Measurements from ENCODE around the gene RPS16. TPM values are rescaled to one million over a fixed set of nuclear protein-coding genes. Genes with fewer than 3 reads are reported as not detected.

The RPS16 gene
- total RNA-seq, 2 donors from 2014 or later, result 1,698 to 1,720 TPM

DNA sequence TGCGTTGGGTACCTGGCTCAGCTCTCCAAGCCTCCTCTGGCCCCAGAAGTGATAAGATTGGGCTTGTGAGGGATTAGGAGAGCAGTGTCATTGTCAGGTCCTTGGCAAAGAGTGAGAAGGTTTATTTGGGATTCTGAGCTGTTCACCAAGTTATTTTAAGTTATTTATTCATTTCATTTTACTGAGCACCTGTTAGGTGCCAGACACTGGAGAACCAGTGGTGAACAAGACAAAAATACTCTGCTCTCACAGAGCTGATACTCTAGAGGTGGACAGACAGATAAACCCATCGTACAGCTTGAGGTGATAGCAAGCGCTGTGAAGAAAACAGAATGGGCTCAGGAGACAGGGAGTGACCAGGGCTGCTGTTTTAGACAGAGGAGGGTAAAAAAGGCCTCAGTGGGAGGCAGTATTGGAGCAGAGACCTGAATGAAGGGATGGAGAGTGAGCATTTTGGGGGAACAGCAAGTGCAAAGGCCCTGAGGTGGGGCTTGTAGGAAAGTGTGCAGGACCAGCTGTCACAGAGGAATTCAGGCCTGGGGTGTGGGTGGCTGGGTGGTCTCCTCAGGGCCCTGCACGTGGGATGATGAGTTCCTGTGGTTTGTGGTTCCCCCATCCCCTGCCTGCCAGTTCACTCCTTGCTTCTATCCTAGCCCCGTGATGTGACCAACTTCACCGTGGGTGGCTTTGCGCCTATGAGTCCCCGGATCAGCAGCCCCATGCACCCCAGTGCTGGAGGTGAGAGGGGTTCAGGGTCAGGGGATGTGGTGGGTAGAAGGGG lies 36.2 kb upstream of the RPS16 start:
- TF ChIP-seq, protein P1, sequence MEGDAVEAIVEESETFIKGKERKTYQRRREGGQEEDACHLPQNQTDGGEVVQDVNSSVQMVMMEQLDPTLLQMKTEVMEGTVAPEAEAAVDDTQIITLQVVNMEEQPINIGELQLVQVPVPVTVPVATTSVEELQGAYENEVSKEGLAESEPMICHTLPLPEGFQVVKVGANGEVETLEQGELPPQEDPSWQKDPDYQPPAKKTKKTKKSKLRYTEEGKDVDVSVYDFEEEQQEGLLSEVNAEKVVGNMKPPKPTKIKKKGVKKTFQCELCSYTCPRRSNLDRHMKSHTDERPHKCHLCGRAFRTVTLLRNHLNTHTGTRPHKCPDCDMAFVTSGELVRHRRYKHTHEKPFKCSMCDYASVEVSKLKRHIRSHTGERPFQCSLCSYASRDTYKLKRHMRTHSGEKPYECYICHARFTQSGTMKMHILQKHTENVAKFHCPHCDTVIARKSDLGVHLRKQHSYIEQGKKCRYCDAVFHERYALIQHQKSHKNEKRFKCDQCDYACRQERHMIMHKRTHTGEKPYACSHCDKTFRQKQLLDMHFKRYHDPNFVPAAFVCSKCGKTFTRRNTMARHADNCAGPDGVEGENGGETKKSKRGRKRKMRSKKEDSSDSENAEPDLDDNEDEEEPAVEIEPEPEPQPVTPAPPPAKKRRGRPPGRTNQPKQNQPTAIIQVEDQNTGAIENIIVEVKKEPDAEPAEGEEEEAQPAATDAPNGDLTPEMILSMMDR (IDR thresholded peaks at IDR 0.05), result no peak
- H3K4me1 ChIP-seq, result no peaks in the 10 kb centered on the region
- no peaks in the 10 kb centered on the region for H3K9me3 ChIP-seq
- H3K9ac ChIP-seq (ENCODE audit: low read depth in 2 of 2, low read length in 2 of 2), result no peak overlapping the region
- no peak for DNase-seq
- no peak overlapping the region for H3K27ac ChIP-seq
- H3K36me3 ChIP-seq, result peaks cover 15% of the 10 kb centered on the region
- H3K4me3 ChIP-seq, result no peak overlapping the region
- intact Hi-C loops (cut with DNase I), result loop anchor here (5.0 kb wide), 1 partner anchor 60 kb away; the partner anchor contains the start of gene EID2B
- H3K27me3 ChIP-seq, result no peaks in the 10 kb centered on the region

DNA sequence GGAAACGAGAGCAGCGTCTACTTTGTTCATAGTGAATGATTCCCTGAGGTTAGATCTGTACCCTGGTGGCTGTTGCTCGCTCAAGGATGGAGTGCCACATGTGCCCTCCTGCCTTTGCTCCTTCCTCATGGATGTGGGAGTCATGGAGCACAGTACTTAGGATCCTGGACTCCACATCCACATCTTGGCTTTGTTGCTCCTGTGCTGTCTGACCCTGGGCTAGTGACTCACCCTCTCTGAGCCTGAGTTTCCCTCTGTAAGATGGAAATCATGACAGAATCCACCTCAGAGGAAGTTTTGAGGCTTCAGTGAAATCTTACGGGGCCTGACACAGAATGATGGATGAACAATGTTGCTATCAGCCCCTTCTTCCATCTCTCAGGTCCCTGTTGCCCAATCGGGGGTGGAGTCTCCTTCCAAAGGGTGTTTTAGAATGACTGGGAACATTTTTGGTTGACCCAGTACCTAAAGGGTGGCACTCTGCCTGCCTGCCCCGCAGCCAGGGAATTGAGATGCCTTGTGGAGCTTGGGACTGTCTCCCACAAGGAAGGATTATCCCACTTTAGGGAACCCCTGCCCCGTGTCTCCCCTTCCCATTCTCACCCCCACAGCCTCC lies 35.1 kb upstream of the RPS16 start:
- no peaks in the 10 kb centered on the region for H3K9me3 ChIP-seq
- TF ChIP-seq, protein P1 (IDR thresholded peaks at IDR 0.05), result no peak
- no peak overlapping the region for H3K4me3 ChIP-seq
- intact Hi-C loops (cut with DNase I), result loop anchor here (5.0 kb wide), 1 partner anchor 61 kb away; the partner anchor contains the start of gene EID2B
- no peak overlapping the region for H3K27ac ChIP-seq
- no peak for DNase-seq
- H3K27me3 ChIP-seq, result no peaks in the 10 kb centered on the region
- no peaks in the 10 kb centered on the region for H3K4me1 ChIP-seq
- no peak overlapping the region for H3K9ac ChIP-seq (ENCODE audit: low read depth in 2 of 2, low read length in 2 of 2)
- H3K36me3 ChIP-seq, result peaks cover 21% of the 10 kb centered on the region

DNA sequence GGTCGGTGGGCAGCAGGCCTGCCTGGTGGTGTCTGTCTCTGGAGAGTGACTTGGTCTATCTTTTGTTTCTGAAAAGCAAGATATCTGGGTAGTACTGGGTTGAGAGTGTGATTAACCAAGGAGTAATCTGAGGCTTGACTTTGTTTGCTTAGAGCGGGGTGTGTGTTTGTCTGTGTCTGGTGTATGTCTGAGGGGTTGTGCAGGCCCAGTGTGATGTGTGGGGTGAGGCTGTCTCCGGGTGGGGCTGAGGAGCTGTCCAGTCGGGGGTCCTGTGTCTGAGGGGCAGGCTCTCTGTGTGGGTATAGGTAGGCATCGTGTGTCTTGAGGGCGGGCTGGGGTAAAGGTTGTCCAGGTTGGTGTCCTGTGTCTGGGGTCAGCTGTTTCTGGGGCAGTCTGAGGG lies 33.8 kb upstream of the RPS16 start:
- intact Hi-C loops (cut with DNase I), result no loop called here
- no peaks in the 10 kb centered on the region for H3K4me1 ChIP-seq
- no peak overlapping the region for H3K9ac ChIP-seq (ENCODE audit: low read depth in 2 of 2, low read length in 2 of 2)
- peaks cover 27% of the 10 kb centered on the region for H3K36me3 ChIP-seq
- H3K27ac ChIP-seq, result no peak overlapping the region
- TF ChIP-seq, protein P1 (IDR thresholded peaks at IDR 0.05), result no peak
- no peaks in the 10 kb centered on the region for H3K27me3 ChIP-seq
- no peak overlapping the region for H3K4me3 ChIP-seq
- no peak for DNase-seq
- H3K9me3 ChIP-seq, result no peaks in the 10 kb centered on the region

DNA sequence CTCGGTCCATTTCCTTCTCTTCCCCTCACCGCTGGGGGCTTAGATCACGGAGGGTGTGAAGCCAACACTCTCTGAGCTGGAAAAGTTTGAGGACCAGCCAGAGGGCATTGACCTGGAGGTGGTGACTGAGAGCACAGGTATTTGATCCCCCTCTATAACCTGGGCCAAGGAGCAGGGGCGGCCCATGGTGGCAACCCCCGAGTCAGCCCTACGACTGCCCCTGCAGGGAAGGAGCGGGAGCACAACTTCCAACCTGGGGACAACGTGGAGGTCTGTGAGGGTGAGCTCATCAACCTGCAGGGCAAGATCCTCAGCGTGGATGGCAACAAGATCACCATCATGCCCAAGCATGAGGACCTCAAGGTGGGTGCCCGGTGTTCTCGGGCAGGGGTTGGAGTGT lies 33.3 kb upstream of the RPS16 start:
- no peaks in the 10 kb centered on the region for H3K4me1 ChIP-seq
- intact Hi-C loops (cut with DNase I), result no loop called here
- H3K9ac ChIP-seq (ENCODE audit: low read depth in 2 of 2, low read length in 2 of 2), result no peak overlapping the region
- no peaks in the 10 kb centered on the region for H3K27me3 ChIP-seq
- H3K4me3 ChIP-seq, result no peak overlapping the region
- peaks cover 27% of the 10 kb centered on the region for H3K36me3 ChIP-seq
- TF ChIP-seq, protein P1 (IDR thresholded peaks at IDR 0.05), result no peak
- no peaks in the 10 kb centered on the region for H3K9me3 ChIP-seq
- no peak for DNase-seq
- no peak overlapping the region for H3K27ac ChIP-seq

DNA sequence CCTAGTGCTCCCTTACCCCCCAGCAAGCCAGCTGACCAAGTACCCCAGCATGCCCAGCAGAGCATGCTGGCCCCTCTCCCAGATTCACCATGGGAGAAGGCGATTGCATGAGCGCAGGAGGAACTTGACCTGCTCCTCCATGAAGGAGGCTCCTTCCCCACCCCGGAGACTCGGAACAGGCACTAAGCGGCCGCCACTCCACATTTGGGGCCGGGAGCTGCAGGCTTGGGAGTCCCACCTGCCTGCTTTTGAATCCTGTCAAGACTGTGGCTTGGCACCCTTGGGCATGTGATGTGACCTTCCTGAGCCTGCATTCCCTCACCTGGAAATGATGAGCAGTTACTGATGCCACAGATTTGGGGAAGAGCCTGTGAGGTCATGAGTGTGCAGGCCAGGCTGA lies 32.2 kb upstream of the RPS16 start:
- intact Hi-C loops (cut with DNase I), result no loop called here

More for the DNA sequence above, 32.2 kb upstream of the RPS16 start:
- Histone ChIP-seq H3K27ac (no peak overlapping the region), H3K36me3 (peaks cover 27% of the 10 kb centered on the region), H3K9me3 (no peaks in the 10 kb centered on the region), H3K4me1 (no peaks in the 10 kb centered on the region), H3K27me3 (no peaks in the 10 kb centered on the region), H3K9ac (ENCODE audit: low read depth in 2 of 2, low read length in 2 of 2) (no peak overlapping the region), H3K4me3 (no peak overlapping the region)
- TF ChIP-seq, protein P1 (IDR thresholded peaks at IDR 0.05), result no peak
- DNase-seq, result no peak

Data from colonic mucosa (tissue), 4 donors.